ENCODE data around the gene FLCN.

- TF ChIP-seq CTCF (IDR thresholded peaks at IDR 0.05; ENCODE audit: low read depth, low read length, missing input control) (no peak), TAF1 (conservative IDR thresholded peaks at IDR 0.05) (no peak), REST (IDR thresholded peaks at IDR 0.05) (no peak), GABPA (IDR thresholded peaks at IDR 0.05 in 1 of 2, conservative IDR thresholded peaks at IDR 0.05 in 1 of 2) (no peak), EGR1 (IDR thresholded peaks at IDR 0.05; ENCODE audit: low read depth in 2 of 2) (no peak), ZBTB33 (IDR thresholded peaks at IDR 0.05) (no peak), MAX (IDR thresholded peaks at IDR 0.05) (no peak), ATF3 (IDR thresholded peaks at IDR 0.05) (no peak), FOXA2 (IDR thresholded peaks at IDR 0.05) (no peak), RXRA (IDR thresholded peaks at IDR 0.05) (no peak), SP1 (IDR thresholded peaks at IDR 0.05) (no peak)
These were observed 11.1 kb downstream of the FLCN start for GRCh38 chr17:17225901-17226300.
